ENCODE data around the gene CERS6. TPM values are rescaled to one million over a fixed set of nuclear protein-coding genes. Genes with fewer than 3 reads are reported as not detected.
"Not testable (repeated sequence)": the region's sequence is repeated elsewhere in the genome, so short reads cannot be mapped to it uniquely, and the experiment has no call there.

CERS6 gene
- total RNA-seq, 1 donor from 2014 or later: 14.8 TPM

DNA sequence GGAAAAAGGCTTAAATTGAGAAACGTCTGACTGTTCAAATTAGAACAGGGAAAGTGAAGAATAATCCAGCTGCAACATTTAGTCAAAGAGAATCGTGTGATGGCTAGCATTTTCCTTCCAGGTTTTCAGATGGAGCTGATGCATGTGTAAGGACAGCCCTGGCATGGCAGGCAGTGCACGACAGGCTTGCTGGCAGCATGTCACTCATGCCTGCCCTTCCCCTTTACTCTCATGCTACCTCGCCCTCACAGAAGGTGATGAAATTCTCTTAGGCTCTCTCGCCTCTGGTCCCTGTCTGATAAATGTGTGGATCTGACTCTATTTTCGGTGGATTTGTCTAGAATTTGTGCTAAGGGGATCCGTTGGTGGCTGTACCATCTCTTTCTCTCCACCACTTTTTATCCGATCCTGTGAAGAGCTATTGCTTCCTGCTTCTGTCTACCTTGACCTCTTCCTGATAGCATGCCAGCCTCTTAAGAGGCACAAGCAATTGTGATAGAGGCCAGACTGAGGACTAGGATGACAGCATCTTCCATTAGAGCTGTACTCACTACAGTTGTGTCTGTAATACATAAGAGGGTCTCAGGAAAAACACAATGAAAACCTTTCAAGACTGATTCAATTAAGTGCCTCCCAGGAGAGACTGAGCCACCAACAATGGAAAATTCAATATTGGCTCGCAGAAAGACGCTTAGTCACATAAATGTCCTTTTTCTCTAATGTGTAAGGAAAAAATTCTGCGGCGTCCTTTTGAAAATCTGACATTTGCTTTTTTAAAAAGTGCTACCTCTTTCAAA lies 280.8 kb downstream of the CERS6 start:
- ATAC-seq: peak; percentile 61

DNA sequence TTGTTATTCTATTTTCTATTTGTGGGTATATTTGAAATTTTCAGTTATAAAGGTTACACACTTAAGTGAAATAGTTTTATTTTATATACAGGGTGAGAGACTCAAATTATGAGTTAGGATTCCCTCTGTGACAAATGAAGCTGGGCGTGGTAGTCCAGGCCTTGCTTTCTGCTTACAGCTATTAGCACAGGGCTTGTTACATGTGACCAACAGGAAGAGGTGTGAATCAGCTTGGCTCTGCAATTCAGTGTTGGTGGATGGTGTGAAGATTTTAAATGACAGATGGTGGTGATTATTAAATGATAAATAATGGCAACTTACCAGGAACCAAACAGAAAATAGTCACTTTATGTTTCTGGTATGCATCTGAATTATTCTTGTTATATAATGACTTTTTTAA lies 282.0 kb downstream of the CERS6 start:
- ATAC-seq: peak; percentile 92

DNA sequence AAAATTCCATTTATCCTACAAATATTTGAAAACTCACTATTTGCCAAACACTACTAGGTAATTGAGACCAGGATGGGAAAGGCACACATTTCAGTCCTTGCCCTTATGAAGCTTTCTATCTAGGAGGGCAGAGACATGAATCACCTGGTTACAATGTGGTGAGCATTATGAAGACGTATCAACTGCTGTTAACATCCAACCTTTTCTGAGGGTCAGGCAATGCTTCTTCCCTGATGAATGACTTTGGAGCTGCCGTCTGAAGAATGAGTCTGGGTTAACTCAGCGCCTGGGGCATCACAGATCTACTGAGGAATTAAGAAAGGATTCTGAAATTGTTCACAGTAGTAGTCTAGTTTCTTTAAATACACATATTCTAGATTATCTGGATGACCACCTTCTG lies 284.3 kb downstream of the CERS6 start:
- no peak for ATAC-seq

DNA sequence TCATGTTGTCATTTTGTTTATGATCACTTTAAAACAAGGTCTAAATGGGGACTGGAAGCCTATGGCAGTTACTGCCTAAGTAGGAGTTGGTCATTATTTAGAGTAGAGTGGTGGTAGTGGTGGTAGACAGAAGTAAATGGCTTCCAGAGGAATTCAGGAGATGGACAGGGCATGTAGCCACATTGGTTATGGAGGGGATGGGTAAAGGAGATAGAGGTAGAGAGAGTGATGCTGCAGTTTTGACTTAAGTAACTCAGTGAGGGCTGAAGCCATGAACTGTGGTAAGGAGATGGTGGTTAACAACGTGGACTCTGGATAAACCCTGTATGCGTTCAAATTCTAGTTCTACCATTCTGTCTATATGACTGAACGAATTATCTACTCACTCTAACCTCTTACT lies 284.7 kb downstream of the CERS6 start:
- no peak for ATAC-seq

DNA sequence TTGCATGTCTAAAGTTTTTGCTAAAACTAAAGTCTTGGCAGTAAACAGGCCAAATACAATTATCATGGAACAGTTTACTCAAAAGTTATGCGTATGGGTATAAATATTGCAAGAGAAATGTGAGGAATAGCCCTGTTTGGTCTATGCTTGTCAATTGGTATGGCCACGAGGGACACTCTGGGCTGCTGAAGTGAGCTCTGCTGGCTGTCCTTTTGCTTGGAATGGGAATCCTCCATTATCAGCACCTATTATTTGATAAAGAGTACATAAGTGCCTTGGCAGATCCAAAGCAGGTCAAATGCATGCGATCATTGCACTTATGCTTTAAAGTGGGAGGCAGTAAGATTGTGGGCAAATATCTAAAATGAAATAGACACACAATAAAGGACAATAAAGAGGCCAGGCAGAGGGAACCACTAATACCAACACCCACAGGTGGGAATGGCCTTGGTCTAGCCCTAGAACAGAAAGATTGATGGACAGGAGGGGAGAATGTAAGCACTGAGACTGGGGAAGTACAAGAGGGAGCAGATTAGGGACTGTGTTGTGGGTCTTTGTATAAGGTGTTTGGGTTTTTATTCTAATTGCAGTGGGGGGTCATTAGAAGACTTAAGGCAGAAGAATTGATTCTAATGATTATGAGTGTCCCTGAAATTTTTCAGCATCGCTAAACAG lies 286.3 kb downstream of the CERS6 start:
- ATAC-seq: no peak

DNA sequence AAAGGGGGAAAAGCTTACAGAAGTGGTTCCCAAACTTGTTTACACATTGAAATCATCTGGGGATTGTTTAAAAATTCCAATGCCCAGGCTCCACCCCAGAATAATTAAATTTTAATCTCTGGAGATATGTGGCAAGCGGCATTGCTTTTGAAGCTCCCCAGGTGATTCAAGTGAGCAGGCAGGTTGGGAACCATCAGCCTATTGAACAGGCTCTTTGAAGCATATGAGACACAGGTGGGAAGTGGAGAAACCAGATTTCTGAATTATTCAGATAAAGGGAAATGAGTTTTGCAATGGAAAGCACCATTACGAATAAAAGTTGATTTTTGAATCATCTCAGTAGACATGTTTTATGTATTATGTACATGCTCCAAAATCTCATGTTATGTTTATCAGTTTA lies 288.8 kb downstream of the CERS6 start:
- peak; percentile 69 for ATAC-seq

DNA sequence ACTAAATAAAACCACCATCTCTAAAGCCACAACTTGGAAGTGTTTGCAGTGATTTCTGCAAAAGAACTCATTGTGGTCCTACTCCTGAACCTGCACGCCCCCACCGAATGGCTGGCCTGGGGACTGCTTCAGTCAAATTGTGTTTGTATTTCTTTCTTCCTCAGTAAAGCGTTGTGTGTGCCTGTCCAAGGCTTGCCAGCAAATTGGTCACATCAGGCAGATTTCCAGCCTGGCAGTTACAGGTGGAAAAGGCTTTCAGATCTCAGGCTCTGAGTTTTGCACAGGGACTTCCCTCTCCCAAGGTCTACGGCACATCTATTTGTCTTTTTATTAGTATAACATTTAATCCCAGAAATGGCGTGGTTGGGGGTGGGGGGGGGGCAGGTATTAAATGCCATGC lies 292.4 kb downstream of the CERS6 start:
- ATAC-seq: no peak

DNA sequence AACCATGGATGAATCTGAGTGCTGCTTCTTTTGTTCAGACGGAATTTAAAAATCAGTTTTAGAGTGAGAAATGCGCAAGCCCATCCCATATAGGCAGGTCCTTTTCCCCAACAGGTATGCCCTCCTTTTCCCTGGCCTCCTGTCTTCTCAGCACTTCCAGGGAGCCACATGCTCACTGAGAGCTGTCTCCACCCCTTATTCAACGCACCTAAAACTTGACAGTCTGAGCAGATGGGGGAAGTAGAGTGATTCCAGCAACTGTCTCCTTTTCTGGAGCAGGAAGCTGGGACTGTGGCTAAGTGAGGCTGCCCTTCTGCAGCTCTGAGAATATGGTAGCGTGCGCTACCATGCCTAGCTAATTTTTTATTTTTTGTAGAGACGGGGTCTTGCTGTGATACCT lies 293.2 kb downstream of the CERS6 start:
- no peak for ATAC-seq

DNA sequence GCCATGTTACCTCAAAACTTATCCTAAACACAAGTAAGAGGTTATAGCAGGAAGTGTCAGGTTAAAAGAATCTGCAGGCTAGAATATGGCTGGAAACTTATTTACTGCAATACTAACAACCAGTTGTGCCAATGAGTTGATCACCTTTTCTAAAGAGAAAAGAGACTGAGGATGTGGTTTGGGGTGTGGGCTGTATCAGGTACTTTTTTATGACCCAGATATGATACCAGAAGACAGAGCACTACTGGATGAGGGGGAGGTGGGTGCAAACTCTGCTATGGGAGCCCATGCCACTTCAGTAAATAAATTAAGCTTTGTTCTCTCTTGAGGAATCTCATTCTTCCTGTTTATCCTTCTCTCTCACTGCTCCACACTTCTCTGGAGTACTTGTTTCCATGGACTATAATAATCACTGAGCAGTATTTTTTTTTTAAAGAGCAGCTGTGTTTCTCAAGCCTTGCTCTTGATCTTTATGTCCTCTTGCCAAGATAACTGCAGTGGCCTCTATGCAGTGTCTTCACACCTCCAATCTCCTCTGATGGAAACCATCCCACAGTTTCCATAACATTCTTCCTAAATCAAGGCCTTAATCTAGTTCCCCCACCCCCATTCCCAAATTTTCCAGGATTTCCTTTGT lies 295.1 kb downstream of the CERS6 start:
- ATAC-seq: no peak

DNA sequence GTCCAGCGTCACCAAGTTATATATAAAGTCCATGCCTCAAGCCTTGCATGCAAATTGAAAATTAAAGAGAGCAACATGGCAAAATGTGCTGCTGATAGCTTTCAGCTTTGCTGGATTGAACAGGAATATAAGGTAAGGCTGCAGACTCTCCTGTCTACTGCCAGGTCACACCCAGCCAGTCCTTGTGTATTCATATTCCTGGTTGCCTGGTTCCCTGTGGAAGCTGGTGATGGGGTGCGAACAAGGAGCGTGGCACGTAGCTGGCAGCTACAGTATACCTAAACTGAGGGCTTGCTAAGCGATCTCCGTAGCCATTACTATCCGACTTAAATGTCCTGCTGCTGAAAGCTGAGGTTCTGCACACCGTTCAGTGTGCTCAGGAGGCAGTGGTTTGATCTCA lies 296.3 kb downstream of the CERS6 start:
- ATAC-seq: no peak

DNA sequence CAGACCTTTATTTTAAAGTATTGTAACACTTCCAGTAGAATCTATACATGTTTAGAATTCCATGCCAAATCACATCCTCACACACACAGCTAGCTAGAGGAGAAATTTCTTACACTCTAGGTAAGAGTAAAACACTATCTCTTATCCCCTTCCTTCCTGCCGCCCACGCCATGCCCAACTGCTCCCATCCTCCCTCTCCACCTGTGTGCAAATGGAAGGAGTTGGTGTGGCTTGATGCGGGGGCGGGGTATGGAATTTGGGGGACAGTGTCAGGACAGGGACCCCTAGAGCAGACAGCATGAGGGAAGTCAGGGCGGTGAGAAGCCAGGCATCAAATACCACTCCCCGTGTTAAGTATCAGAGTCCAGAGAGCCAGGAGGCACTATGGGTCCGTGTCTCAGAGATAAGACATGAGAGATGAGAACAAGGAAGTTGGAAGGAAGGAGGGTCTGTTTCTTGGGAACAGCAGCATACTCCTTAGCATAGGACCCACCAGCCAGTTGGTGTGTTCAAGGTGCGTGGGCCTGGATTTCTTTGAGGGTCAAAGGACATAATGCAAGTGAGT lies 297.8 kb downstream of the CERS6 start:
- ATAC-seq: no peak

DNA sequence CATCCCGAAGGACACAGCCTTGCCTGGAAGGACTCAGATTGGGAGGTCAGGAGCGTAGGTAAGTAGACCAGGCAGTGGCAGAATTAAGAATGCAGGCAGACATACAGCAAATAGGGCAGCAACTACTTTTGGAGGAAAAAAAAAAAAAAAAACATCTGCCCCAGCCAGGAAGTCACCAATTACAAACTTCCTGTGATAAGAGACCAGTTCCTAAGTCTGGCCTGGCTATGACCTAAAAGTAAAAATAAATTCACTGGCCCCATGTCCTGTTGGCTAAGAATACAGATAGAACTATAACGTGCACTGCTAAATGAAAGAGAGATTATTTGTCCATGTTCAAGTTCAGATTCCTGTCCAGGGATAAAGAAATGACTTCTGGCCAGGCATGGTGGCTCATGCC lies 301.2 kb downstream of the CERS6 start:
- ATAC-seq: no peak

DNA sequence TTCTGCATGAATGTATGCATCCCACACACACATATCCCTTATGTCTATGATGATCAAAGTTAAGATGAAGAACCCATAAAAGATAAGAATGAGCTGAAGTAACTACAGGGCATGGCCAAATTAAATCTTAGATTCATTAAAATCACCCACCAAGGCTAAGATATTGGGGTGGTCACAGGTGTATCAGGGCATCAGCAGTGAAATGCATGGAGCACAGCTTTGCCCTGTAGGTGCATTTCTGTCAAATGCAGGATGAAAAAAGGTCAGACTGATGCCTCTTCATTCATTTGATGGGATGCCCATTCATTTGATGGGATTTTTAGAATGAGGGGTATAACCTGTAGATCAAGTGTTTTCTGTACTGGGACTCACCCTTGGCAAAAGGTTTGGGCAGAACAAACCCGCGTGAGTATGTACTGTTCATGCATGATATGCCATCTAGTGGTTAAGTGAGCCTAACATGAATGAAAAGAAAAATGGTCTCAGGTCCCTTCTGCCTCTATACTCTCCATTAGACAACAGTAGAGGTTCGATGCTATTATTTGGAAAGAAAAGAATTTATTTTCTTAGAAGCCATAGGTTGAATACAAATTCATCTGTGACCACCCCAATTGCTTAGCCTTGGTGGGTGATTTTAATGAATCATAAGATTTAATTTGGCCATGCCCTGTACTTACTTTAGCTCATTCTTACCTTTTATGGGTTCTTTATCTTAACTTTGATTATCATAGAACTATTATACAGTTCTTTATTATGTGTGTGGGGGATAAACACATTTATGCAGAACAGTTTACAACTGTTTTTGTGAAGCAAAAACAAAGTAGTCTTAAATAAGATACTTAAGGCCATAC lies 303.1 kb downstream of the CERS6 start:
- peak; percentile 72 for ATAC-seq

DNA sequence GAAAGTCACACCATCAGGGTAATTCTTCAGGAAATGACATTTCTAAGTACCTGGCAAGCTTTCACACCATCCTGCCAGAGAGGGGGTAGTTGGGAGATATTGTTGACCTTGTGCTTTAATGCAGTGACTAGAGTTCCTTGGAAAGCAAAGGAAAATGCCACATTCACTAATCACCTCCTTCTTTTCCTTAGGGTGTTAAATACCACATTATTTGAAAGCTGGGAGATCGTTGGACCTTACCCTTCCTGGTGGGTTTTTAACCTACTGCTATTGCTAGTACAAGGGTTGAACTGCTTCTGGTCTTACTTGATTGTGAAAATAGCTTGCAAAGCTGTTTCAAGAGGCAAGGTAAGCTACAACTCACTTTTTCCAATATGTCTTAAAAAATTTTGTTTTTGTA lies 309.3 kb downstream of the CERS6 start:
- ATAC-seq: no peak

DNA sequence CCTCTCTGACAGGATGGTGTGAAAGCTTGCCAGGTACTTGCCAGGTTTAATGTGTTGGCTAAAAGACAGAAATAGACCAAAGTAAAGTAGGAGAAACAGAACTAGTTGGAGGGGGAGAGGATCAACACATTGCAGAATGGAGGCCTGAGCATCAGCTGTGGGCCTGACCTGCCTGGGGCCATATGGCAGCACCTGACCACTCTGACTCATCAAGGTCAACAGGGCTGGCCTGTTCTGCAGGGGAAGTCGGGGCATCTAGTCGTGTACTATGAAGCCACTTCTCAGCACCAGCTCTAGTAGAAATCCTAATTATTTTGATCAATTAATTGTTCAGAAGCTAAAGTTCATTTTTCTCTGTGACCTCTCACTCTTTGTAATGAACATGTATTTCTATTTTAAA lies 310.5 kb downstream of the CERS6 start:
- ATAC-seq: peak; percentile 81

DNA sequence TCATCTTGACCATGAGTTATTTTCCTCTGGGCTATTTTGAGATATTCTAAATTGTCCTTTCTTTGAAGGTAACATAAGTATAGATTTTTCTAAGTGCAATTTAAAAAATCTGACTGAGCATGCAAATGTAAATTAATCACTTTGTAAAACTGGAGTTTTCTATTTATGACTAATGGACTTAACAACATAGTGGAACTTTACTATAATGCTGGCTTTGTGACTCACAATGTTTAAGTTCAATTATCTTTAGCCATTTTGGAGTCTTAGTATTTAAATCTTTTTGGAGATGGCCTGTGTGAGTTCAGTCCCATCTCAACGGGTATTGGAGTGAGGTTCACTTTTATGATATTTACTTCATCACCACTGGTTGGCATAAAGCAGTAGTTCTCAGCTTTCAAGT lies 311.2 kb downstream of the CERS6 start:
- no peak for ATAC-seq

DNA sequence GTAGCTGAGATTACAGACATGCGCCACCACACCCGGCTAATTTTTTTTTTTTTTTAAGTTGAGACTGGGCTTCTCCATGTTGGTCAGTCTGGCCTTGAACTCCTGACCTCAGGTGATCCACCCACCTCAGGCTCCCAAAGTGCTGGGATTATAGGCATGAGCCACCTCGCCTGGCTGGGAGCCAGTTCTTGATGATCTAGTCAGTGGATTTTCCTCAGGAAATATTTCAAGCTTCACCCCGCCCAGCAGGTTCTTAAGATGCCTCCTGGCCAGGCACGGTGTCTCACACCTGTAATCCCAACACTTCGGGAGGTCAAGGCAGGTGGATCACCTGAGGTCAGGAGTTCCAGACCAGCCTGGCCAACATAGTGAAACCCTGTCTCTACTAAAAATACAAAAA lies 312.3 kb downstream of the CERS6 start:
- ATAC-seq: not testable (repeated sequence)

DNA sequence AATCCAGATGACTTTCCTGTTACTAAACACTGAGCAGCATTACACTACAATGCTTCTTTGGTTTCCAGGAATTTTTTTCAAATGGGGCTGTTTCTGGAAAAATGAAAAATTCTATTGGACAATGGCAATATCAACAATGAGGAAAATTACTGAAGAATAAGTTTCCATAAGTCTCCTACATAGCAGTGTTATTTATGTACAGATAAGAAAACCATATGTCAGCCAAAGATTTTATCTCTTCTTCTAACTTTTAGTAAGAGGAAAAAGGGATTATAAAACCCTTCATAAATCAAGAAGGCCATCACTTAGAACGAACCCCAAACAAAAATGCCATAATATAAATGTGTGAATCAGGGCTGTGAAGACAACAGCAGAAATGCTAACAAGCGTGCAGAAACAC lies 314.7 kb downstream of the CERS6 start:
- ATAC-seq: no peak

DNA sequence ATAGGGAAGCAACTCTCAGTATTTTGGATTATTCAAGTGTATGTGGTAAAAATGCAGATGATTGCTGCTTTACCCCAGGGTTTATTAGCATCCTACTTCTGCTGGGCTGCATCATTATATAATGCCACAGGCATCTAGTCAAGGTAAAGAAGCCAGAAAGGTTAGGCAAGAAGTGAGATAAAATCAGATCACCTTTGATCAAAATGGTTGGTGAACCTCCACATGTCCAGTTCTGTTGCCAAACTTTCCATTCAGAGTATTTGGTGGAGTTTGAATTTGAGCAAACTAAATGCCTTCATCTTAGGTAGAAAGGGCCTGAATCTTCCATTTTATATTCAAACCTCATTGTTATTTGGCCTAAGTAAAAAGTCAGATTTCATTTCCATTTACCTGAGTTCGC lies 316.6 kb downstream of the CERS6 start:
- no peak for ATAC-seq

DNA sequence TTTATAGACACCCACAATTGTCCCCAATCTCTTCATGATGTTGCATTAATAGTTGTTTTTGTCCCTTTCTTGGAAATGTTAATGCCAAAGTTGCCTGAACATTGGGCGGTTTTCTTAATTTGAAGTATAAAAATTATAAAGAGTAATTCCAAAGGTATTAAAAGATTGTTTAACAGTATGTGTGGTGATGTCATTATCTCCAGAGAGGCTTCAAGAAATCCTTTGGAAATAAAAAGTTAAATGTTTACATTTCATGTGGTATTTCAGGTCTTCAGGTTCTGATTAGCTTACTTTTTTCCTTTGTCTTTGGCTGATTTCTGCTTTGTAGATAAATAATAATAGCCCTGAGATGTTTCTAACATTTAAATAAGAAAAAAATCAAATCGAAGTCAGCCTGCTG lies 317.1 kb downstream of the CERS6 start:
- ATAC-seq: no peak

DNA sequence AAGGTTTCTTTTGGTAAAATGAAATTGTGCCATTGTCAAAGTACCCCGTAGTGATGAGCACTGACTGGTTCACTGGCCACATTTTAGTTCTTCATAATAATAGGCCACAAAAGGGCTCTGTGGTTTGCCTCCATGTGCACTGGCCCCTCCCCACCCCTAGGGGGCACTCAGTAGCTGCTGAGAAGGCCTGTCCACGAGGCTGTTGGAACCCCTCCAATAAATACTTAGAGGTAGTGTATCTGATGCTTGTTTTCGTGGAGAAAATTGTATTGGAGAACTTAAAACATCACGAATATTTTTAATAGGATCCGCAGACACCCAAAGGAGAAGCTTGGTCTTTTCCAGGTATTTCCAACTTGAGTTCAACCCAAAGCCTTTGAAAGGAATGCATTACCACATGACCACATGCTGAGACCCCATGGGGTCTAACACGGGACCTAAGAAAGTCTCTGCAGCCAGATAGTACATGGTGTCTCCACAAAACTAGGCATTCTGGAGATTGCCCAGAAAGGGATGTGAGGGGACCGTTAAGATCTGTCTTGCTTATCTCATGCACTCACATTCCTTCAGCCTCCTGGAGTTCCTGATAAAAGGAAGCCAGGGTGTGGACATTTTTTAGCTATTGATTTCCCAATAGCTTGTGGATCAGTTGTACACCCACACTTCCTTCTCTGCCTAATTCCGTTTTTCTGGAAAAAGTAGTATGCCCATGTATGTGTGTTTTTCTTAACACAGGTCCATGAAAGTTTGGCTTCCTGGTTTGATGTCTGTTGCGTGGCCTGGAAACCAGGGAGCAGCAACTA lies 317.8 kb downstream of the CERS6 start:
- ATAC-seq: peak; percentile 80

DNA sequence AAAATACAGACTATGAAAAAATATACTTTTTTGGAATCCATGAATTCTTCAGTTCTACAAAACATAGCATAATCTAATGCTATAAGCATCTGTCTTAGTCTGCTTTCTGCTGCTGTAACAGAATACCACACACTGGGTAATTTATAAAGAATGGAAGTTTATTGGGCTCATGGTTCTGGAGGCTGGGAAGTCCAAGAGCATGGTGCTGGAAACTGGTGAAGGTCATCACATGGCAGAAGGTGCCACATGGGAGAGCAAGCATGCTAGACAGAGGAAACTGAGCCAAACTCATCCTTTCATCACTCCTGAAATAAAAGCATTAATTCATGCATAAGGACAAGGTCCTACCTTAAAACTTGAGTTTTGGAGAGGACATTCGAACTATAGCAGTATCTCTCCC lies 319.8 kb downstream of the CERS6 start:
- no peak for ATAC-seq
